HG02884 (cell line): ENCODE data around the gene MTHFR.

Experiments
- ATAC-seq: cut with Tn5 transposase; IDR thresholded peaks from one replicate; pipeline ENCODE4 v1.9.1; 2021; ENCODE audit warnings: mild to moderate bottlenecking, moderate library complexity; ENCODE audit not compliant: unreplicated experiment

The MTHFR gene

GRCh38 chr1:11761988-11762406, 43.8 kb downstream of the MTHFR start, which contains the start of gene C1orf167:
TSS of gene C1orf167 (plus strand) at chr1:11762193. CDS start at chr1:11764401, 2,208 bp downstream.
- no peak for ATAC-seq

DNA sequence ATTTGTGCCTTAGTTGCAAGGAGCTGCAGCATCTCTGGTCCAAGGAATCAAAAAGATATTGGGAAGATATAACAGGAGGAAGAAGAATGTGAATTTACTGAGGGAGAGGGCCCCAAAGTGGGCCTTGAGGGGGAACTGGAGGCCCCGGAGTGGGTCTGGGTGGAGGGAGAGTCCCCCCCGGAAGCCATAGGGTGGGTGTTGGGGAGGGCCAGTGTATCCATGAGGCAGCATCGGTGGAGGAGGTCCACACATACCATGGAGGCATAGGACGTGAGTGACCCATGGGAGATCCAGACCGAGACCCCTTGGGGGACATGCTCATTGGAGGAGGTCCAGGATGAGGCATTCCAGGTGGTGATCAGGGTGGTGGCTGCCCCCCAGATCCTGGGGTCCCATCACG, 44.5 kb downstream of the MTHFR start:
- ATAC-seq, result no peak

GRCh38 chr1:11759791-11760190, 46.0 kb downstream of the MTHFR start:
- no peak for ATAC-seq

DNA sequence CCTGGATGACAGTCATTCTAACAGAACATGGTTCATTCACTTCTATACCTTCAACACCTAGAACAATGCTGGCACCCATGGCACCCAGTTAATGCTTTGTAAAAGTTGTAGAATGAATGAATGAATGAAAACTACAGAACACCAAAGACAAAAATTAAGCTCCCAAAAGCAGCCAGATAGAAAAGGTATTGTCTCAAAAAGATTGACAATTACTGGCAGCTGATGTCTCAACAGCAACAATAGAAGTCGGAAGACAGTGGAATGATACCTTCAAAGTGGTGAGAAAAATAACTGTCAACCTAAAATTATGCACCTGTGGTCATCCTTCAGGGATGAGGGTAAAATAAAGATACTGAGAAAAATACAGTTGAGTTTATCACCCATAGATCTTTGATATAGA, 48.7 kb downstream of the MTHFR start:
- ATAC-seq, result no peak

- no peak for ATAC-seq
Measured at GRCh38 chr1:11753555-11754208, 52.1 kb downstream of the MTHFR start.

DNA sequence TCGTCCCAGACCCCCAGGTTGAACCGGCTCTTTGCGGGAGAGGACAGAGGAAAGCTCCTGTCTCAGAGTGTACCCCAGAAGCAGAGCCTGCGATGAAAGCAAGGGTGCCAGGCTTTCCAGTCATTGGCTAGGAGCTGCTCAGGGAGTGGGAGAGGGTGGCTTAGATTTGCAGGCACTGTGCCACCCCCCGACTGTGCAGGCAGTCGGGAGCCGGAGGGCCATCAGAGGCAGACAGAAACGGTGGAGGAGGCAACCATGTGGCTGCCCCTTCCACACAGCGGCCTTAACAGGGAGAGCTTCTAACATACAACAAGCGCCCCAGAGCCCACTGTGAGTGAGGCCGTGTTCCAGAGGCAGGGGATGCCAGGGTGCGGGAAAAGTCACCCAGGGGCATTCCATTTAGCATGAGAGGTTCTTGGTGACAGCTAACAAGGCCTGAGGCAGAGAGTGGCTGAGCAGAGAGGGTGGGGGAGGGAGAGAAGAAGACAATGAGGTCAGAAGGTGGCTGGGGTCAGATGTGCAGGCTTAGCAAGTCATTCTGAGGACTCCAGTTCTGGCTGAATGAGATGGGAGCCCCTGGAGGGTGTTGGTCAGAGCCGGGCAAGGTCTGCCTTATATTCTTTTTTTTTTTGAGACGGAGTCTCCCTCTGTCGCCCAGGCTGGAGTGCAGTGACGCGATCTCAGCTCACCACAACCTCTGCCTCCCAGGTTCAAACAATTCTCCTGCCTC, 53.2 kb downstream of the MTHFR start:
- no peak for ATAC-seq

DNA sequence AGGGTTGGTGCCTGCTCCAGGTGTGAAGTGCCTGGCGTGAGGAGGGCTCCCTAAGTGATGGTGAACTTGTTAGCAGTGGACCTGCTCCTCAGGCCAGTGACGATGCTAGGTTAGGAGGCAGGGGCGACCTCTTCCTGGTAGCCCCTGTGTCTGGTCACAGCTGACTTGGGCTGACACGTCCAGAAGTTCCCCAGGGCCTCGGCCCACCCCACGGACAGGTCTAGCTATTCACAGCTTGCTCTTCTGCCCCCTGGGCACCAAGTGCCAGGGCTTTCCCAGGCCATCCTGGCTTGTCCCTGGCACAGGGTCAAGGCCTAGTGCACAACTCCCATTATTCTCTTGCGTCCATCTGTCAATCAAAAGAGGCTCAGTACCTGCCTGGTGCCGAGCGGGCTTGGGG, 54.7 kb downstream of the MTHFR start:
- ATAC-seq, result no peak

- ATAC-seq, result no peak
Measured at GRCh38 chr1:11749996-11750395, 55.8 kb downstream of the MTHFR start.

DNA sequence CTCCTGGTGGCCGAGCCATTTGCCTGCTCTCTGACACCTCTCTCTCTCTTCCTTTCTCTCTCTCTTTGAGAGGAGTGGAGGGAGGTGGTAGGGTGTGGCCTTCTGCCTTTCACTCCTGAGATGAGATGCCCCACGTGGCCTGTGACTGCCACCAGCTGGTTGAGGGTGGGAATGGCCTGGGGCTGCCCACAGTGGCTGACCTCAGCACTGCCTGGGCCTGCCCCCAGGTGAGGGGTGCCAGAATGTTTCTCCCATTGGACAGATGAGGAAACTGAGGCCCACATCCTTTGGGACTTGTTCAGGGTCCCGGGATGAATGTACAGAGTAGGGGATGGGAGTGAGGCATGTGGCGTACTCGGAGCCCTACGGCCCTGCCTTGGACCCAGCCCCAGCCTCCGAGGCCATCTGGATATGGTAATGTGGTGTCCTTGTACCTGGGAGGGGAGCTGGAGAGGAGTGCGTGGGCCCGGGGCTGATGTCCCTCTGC, 56.5 kb downstream of the MTHFR start:
- no peak for ATAC-seq

DNA sequence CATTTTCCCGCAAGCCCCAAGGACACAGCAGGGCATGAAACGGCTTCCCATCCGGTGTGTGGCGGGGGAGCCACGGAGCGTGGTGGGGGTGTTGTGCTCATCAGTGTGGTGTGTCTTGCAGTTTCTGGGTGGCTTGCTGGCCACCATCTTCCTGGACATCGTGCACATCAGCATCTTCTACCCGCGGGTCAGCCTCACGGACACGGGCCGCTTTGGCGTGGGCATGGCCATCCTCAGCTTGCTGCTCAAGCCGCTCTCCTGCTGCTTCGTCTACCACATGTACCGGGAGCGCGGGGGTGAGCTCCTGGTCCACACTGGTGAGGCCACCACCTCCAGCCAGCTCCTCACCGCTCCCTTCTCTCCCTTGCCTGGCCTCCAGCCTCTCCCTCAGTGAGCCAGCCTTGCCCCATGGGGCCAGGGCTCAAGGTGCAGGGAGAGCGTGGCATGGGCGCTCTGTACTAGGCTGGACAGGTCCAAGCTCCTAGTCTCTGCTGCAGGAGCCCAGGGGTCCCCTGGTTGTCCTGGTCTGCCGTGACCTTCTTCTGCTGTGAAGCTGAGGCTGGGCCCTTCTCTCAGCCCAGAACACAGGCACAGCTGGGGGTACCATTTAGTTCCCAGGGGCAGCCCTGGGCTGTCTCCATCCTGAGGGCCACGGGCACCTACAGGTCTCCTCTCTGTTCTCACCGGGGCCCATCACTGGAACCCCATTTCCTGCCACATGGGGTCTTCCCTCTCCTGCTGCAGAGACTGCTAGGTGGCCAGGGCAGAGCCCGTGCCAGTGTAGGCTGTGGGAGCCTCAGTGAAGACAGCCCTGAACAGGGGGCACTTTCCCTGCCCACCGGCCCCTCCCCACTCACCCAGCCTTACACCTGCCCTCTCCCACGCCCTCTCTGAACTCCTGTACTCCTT, 57.2 kb downstream of the MTHFR start:
- no peak for ATAC-seq

DNA sequence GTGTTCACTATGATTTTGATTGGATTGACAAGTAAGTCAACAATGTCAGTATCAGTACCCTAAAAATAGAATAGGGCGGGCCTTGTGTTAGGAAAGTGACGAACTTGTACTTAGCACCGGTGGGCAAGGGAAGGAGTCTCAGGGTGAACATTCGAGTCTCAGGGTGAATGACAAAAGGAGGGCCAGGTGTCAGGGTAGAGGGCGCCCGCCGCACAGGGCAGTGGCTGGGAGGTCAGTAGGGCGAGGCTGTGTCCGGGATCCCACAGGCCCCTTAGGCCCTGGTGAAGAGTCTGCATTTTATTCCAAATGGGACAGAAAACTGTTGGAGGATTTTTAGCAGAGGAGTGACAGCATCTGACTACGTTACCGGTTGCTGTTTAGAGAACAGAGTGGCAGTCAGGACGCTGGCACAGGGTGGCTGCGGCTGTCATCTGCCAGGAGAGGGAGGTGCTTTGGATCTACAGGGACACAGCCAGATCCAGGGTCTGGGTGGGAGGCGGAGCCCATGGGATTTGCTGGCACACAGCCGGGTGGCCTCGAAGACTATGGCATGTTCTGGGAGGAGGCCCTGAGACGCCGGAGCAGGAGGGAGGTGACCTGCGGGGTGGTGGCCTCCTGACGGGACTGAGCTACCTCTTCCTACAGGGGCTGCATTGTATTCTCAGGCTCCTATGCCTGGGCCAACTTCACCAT, 58.8 kb downstream of the MTHFR start:
- ATAC-seq, result no peak

GRCh38 chr1:11746092-11746491, 59.7 kb downstream of the MTHFR start:
- no peak for ATAC-seq

GRCh38 chr1:11744287-11744686, 61.5 kb downstream of the MTHFR start:
- ATAC-seq, result no peak

- ATAC-seq, result no peak
Measured at GRCh38 chr1:11741919-11742558, 63.7 kb downstream of the MTHFR start.

- no peak for ATAC-seq
Measured at GRCh38 chr1:11741482-11741881, 64.3 kb downstream of the MTHFR start.

DNA sequence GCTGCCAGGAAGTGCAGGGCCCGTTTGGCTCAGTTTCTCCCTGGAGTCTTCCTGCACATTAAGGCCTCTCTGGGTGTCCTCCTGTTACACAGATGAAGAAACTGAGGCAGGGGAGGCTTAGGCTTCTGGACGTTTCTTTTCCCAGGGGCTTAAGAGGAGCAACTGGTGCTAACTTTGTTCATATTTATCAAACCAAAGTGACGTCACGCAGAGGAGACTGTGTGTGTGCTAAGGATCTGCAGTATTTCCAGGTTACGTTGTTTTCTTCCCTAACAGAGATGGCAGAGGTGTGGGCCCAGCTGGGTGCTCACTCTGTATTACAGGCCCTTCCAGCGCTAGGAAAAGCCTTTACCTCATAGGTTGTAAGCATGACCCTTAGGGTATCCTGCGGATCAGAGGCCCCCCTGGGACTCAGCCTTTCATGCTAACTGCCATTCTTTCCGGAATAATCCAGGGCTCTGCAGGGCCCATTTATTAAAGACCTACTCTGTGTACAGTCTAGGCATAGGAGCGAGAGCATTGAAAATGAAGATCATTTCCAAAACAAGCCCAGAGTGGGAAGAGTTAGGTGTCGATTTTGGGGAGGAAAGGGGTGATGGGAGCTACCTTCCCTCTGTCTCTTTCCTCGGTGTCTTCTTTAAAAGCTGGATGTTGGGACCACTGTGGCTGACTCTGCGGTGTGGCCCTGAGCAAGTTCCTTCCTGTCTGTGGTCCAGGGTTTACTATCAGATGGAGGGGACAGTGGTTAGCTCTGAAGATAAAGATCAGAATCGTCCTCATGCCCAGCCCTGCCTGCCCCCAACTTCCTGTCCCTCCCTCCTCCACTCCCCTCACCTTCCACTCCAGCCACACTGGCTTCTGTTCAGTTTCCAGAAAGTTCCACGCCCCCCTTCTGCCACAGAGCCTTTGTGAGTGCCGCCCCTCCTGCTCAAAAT, 65.2 kb downstream of the MTHFR start:
- ATAC-seq, result no peak

- no peak for ATAC-seq
Measured at GRCh38 chr1:11738783-11739182, 67.0 kb downstream of the MTHFR start.

DNA sequence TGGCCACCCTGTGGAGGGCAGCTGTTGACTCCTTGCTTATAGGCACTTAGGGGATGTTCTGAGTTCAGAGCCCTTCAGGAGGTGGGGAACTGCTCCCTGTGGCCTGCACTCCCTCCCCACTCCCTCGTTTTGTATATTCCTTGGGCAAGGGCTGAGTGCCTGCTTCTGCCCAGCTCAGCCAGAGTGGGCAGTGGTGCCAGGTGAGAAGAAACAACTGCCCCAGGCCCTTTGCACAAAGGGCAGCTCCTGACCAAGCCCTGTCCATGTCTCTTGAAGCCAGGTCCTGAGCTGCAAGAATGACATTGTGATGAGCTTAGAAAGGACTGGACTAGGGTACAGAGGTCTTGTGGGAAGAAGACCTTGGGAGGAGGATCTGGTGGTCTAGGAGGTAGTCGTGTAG, 67.7 kb downstream of the MTHFR start:
- no peak for ATAC-seq
